ENCODE measurements around the gene RNF113B.

- no peak for TF ChIP-seq ZFX (IDR thresholded peaks at IDR 0.05)
- TF ChIP-seq CTCF (conservative IDR thresholded peaks at IDR 0.05) = peak; percentile 51
Observed at GRCh38 chr13:98143157-98143553, 33.9 kb downstream of the RNF113B start.

All from C4-2B (cell line).